NB4 (cell line): ENCODE results near the gene MGAT1.

Experiments used
- POLR2A ChIP-seq: IDR thresholded peaks from 2 replicates; pipeline ENCODE4 v1.6.1; 2011; ENCODE audit warnings: mild to moderate bottlenecking; ENCODE audit not compliant: insufficient read length; ENCODE audit errors: extremely low read depth
- TF ChIP-seq, protein P1 (sequence below): IDR thresholded peaks from one replicate; pipeline ENCODE4 v1.5.1; 2012; ENCODE audit warnings: low read depth, low read length

DNA sequence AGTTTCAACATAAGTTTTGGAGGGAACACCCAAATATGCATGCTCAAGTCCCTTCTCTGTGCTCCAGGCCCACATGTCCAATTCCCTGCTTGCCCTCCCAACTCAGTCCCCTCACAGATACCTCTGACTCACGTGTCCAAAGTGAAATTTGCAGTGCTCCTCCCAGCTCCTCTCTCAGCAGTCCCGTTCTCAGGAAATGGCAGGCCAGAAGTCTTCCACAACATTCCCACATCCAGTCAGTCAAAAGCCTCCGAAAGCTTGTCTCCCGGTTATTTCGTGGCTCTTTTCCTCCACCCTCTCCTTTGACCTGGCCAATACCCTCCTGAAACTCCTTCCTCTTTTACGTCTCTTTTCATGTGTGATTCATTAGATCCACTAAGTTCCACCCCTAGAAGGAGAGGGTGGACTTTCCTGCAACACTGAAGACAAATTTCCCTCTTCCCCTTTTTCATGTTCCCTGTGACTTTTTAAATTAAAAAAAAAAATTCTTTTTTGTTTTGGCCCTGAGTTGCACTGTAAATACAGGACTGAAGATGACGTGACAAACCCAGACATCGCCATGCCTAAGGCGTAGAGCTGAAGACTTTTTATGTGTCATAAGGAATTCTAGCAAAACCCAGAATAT lies 12.8 kb upstream of the MGAT1 start:
- TF ChIP-seq, protein P1, sequence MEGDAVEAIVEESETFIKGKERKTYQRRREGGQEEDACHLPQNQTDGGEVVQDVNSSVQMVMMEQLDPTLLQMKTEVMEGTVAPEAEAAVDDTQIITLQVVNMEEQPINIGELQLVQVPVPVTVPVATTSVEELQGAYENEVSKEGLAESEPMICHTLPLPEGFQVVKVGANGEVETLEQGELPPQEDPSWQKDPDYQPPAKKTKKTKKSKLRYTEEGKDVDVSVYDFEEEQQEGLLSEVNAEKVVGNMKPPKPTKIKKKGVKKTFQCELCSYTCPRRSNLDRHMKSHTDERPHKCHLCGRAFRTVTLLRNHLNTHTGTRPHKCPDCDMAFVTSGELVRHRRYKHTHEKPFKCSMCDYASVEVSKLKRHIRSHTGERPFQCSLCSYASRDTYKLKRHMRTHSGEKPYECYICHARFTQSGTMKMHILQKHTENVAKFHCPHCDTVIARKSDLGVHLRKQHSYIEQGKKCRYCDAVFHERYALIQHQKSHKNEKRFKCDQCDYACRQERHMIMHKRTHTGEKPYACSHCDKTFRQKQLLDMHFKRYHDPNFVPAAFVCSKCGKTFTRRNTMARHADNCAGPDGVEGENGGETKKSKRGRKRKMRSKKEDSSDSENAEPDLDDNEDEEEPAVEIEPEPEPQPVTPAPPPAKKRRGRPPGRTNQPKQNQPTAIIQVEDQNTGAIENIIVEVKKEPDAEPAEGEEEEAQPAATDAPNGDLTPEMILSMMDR, result no peak
- TF ChIP-seq POLR2A, result no peak
